Islet of Langerhans (tissue), 1 donor: ENCODE measurements around the gene GPR183.

Experiments used
- FAIRE-seq: peaks from one replicate; lab custom pipeline; 2011; peaks lifted over from hg19 to GRCh38; lab: Jason Lieb, UNC

GPR183 gene

GRCh38 chr13:99294198-99294597 lies 13.0 kb downstream of the GPR183 start:
- no peak for FAIRE-seq

GRCh38 chr13:99293178-99293577 lies 14.0 kb downstream of the GPR183 start:
- no peak for FAIRE-seq

- no peak for FAIRE-seq
Measured at GRCh38 chr13:99290894-99291293, 16.3 kb downstream of the GPR183 start.

GRCh38 chr13:99289674-99290337 lies 17.4 kb downstream of the GPR183 start:
- FAIRE-seq: no peak

- no peak for FAIRE-seq
Measured at GRCh38 chr13:99289271-99289670, 17.9 kb downstream of the GPR183 start.

GRCh38 chr13:99288089-99288488 lies 19.1 kb downstream of the GPR183 start:
- FAIRE-seq: no peak

GRCh38 chr13:99287551-99287950 lies 19.6 kb downstream of the GPR183 start:
- FAIRE-seq: no peak

- FAIRE-seq: no peak
Measured at GRCh38 chr13:99285432-99286182, 21.6 kb downstream of the GPR183 start.

- peak; percentile 47 for FAIRE-seq
Measured at GRCh38 chr13:99282264-99283231, 24.7 kb downstream of the GPR183 start.

- no peak for FAIRE-seq
Measured at GRCh38 chr13:99281811-99282263, 25.4 kb downstream of the GPR183 start.

- FAIRE-seq: no peak
Measured at GRCh38 chr13:99280166-99280565, 27.0 kb downstream of the GPR183 start.

- no peak for FAIRE-seq
Measured at GRCh38 chr13:99279637-99280036, 27.6 kb downstream of the GPR183 start.

- no peak for FAIRE-seq
Measured at GRCh38 chr13:99278843-99279242, 28.4 kb downstream of the GPR183 start.

GRCh38 chr13:99278200-99278599 lies 29.0 kb downstream of the GPR183 start:
- FAIRE-seq: no peak

GRCh38 chr13:99277629-99278028 lies 29.6 kb downstream of the GPR183 start:
- no peak for FAIRE-seq

GRCh38 chr13:99276706-99277105 lies 30.5 kb downstream of the GPR183 start:
- FAIRE-seq: no peak

- FAIRE-seq: no peak
Measured at GRCh38 chr13:99275093-99275469, 32.1 kb downstream of the GPR183 start.

GRCh38 chr13:99273128-99273527 lies 34.1 kb downstream of the GPR183 start:
- FAIRE-seq: no peak

- no peak for FAIRE-seq
Measured at GRCh38 chr13:99272481-99272880, 34.7 kb downstream of the GPR183 start.

GRCh38 chr13:99271249-99271648 lies 36.0 kb downstream of the GPR183 start:
- FAIRE-seq: no peak

- no peak for FAIRE-seq
Measured at GRCh38 chr13:99270518-99270917, 36.7 kb downstream of the GPR183 start.

- FAIRE-seq: peak; percentile 96
Measured at GRCh38 chr13:99269627-99270241, 37.5 kb downstream of the GPR183 start.
